Stimulated activated CD8-positive, alpha-beta memory T cell treated with anti-CD3 and anti-CD28 coated beads, Interleukin-15, amount 100 ng/mL, for 24 hours (primary cell): Measurements from ENCODE around the gene GPC5.

Source experiments
- DNase-seq: peaks from one replicate; pipeline ENCODE4 v3.0.0-alpha.2; 2020; ENCODE audit warnings: low read depth

GPC5 gene

GRCh38 chr13:92553470-92554114, 1155.2 kb downstream of the GPC5 start:
- no peak for DNase-seq

DNA sequence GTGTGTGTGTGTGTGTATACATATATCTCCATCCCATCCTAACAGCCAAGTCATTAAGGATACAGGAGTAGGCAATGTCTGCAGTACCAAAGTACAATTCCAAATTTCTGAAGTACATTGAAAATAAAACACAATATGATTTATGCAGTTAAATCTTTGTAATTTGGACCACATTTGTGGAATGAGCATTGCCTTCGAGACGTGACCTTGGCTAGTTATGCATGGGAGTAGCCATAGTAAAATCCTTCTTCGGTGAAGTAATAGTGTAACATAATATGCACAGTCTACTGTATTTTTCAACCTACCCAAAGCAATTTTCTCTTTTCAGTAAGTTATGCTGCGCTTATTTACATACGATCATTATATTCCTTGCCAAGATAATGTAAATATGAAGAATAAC, 1162.5 kb downstream of the GPC5 start:
- no peak for DNase-seq

- no peak for DNase-seq
These were observed 1166.5 kb downstream of the GPC5 start for GRCh38 chr13:92564942-92565341.

DNA sequence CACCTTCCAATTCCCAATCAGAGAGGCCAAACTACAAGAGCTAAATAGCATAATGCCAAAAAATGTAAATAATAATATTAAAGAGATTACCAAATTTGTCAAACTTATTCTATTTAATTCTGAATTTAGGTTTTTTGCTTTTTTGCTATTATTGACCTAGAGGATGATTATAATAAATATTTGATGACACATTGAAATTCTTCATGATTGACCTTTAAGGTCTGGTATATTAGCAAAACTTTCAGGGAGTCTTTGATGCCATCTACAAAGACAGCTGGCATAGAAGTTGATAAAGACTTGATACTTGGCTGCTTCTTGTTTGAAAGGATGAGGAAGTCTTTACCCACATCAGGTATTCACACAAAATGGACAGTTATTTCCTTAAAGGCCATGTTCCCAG, 1168.3 kb downstream of the GPC5 start:
- no peak for DNase-seq

GRCh38 chr13:92572190-92572589, 1173.8 kb downstream of the GPC5 start:
- DNase-seq = no peak

DNA sequence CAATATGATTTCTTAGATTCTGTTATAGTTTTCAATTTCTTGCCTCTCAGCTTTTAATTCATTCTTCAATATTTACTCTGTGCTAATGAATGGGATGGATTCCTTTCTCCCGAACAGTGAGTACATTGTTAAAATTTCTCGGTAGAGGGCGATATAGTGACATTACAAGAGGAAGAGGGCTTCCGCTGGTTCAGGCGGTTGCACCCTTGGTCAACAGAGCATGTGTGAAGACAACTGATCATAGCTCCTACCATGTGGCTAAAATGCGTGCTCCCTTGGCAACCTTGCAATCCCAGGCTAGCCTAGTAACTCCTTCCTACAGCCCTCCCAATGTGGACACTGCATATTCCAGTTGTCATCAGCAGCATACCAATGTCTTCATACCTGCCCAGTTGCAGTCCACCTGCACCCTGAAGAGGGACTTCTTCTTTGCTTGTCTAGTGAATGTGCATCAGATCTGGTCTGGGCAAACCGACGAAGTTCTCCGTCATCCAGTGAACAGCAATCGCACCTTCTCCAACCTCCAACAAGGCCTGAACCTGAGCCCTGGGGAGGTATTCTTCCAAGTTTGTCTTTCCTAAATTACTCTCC, 1175.1 kb downstream of the GPC5 start:
- no peak for DNase-seq

DNA sequence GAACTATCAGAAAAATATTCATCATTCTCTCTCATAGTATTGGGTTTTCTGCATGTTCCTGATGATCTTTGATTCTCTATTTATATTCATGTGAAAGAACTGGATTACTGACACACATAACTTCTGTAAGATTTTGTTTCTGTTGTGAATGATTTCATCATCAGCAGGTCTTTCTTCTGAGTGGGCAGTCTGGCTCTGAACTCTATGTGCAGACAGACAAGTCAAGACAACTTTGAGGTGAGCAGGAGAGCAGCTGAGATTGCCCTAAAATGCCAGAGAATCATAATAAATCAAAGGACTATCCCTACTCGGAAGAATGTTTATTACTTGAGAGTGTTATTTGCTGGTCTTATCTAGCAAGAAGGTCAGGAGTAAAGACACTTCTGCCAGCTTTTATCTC, 1176.1 kb downstream of the GPC5 start:
- no peak for DNase-seq

GRCh38 chr13:92575777-92576176, 1177.4 kb downstream of the GPC5 start:
- DNase-seq = no peak

DNA sequence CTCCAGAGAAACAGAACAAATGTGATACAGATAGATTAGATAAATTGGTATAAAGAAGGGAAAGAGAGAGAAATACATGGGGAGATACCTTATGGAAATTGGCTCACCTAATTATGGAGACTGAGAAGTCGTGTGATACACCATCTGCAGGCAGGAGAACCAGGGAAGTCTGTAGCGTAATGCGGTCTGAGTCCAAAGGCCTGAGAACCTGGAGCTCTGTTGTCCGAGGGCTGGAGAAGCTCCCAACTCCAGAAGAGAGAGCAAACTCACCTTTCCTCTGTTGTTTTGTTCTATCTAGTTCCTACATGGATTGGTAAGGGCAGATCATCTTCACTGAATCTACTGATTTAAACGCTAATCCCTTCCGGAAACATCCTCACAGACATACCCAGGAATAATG, 1179.9 kb downstream of the GPC5 start:
- no peak for DNase-seq

GRCh38 chr13:92589955-92590354, 1191.5 kb downstream of the GPC5 start:
- no peak for DNase-seq

DNA sequence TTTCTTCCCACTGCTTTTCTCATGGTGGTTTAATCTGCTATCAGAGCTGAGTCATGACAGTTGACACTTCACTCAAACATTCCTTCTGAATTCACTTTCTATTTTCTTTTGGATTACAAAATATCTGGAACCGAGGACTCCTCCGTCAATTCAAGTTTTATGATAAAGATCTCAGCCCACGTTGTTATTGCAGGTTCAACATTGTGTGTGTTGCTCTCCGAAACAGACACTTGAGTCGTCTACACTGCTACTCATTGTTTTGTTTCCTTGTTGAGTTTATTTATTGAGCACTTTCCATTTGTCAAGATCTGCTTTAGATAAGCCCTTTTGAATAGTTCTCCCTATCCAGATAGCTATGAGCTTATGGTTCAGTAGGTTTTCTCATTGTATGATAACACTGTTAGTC, 1192.1 kb downstream of the GPC5 start:
- no peak for DNase-seq

- no peak for DNase-seq
These were observed 1192.7 kb downstream of the GPC5 start for GRCh38 chr13:92591117-92591516.

DNA sequence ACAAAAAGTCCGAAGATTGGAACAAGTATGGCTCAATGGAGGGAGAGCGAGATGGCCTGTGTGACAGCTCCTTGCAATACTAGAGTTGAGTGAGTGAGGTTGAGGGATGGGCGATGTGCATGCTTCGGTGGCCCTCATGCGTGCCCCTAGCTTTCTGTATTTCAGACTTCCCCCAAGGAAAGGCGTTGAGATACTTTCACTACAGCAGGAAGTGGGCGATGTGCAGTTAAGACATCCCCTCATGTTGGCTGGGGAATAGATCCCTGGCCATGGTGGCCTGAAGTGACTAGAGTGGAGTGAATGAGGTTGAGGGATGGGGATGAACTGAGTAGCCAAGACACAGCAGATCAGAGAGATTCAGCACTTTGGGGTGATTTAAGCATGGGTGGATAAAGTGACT, 1194.3 kb downstream of the GPC5 start:
- no peak for DNase-seq

DNA sequence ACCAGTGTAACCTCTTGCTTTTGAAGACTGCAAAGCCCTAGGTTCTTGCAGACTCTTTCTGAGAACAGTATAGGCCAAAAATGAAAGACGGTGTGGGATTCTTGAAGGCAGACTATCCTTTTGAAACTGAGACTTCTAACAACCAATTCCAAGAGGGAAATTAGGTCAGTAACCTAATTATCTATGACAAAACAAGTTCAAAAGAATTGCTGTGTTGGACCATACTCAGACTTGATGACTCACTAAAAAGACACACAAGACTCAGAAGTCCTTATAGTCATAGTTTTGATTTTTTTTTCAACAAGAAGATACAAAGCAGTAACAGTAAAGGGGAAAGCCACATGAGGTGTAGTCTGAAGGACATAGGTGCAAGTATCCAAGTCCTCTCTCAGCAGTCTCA, 1204.1 kb downstream of the GPC5 start:
- DNase-seq = no peak

GRCh38 chr13:92609376-92609775, 1211.0 kb downstream of the GPC5 start:
- no peak for DNase-seq

DNA sequence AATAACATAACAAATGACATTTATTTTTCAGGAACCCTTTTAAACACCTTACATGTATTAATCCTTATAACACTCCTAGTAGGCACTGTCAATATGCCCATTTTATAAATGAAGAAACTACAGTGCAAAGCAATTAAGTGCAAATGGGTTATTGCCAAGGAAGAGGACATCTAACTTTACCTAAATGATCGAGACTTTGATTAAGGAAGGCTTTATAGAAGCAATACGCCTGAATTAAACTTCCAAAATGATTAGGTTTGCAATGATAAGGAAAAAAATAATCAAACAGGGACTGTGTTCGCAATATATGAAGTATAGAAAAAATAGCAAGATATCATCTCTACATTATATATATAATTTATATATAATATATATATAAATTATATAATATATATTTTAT, 1214.5 kb downstream of the GPC5 start:
- DNase-seq = no peak

DNA sequence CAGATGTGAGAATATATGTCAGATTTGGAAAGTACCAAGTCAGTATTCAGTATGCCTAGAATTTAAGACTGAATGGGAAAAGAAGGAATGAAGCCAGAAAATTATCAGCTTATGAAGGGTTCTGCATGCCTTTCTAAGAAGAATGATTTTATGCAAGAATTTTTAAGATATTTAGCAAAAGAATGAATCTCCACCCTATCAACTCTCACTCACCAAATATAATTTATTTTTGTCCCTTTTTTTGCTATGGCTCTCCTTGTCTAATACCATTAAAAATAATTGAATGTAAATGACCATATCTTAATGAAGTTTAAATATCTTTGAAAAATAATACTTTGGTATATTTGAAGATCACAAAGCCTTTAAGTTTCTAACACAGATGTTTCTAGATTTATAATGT, 1215.5 kb downstream of the GPC5 start:
- DNase-seq = no peak

GRCh38 chr13:92621985-92622384, 1223.6 kb downstream of the GPC5 start:
- no peak for DNase-seq

GRCh38 chr13:92622905-92623304, 1224.5 kb downstream of the GPC5 start:
- DNase-seq = no peak

- no peak for DNase-seq
These were observed 1227.9 kb downstream of the GPC5 start for GRCh38 chr13:92626274-92626673.

DNA sequence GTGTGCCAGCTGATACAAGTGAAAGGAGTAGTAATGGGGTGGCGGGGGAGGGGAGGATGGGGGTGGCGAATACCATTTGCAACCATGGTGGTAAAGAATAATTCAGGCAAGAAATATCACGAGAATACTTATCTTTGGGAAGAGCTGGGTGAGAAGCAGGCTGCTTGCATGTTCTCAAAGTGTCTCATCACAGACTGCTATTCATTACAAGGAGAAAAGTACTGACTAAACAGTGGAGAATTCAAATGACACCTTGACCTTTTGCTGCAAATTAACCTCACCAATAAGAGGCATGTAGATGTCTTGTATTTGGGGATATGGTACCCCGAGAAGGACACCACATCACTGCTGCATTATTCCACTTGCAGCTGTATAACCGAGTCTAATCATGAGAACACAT, 1242.5 kb downstream of the GPC5 start:
- DNase-seq = no peak

DNA sequence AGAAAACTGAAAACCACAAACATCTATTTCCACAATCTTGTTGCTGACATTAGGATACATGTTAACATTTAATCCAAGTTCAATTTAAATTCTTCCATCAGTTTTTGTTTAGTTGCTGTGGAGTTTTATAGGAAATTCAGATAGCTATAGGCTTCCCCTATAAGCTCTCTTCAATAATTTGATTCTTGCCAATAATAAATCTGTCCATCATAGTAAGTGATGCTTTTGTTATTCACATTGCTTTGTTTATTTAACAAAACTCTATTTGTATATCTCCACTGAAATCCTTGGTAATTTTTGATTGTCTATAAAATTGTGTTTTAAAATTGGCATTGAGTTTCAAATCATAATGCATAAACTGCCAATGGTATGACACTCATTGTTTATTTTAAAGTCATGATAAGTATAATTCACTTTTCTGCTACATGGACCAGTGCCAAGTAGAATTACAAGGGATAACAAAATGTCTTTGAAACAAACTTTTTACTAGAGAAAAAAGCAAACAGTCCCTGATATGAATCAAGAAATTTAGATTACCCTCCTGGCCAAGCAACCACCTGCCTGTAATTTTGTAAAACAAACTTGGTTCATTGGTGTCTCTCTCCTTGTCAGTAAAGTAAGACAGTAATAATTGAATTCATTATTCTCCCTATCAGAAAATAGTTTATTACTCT, 1250.9 kb downstream of the GPC5 start:
- DNase-seq = no peak

DNA sequence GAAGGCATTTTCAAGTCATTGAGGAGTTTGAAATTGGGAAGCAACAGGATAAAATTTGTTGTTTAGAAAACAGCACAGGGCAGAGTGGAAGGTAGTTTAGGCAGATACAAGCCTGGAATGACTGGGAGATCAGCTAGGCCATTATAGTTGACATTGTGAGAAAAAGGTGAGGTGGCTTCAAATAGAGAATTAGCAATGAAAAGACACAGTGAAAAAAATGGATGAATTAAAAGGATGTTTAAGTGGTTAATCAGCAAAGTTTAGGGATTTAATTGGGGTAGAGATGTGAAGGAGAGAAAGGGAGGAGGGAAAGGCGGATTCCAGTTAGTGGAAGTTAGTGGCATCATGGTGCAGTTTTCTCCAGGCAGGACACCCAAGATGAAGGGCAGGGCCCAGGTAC, 1257.7 kb downstream of the GPC5 start:
- no peak for DNase-seq

- no peak for DNase-seq
These were observed 1258.2 kb downstream of the GPC5 start for GRCh38 chr13:92656648-92657047.
